K562 (cell line): ENCODE data around the gene CEBPE. TPM values are rescaled to one million over a fixed set of nuclear protein-coding genes. Genes with fewer than 3 reads are reported as not detected.

Experiments
- BRD4 ChIP-seq: fragments of 200-600 bp; sonication (generic); IDR thresholded peaks from 2 replicates; pipeline ENCODE4 v1.6.1; 2017; ENCODE audit warnings: inconsistent platforms
- CEBPG ChIP-seq, 3 experiments: fragments of 200-800 bp in 1 of 3; sonication (Bioruptor generic) in 1 of 3; sonication (generic) in 1 of 3; formaldehyde crosslinking in 1 of 3; IDR thresholded peaks in 2 of 3; conservative IDR thresholded peaks in 1 of 3; 2 replicates each; pipeline versions ENCODE4 v1.6.1 to v1.8.0; 2016 to 2022; ENCODE audit warnings: missing compliant biosample characterization in 2 of 3, missing genetic modification characterization in 2 of 3, mild to moderate bottlenecking in 1 of 3, missing genetic modification reagents in 1 of 3
- CREB1 ChIP-seq, 2 experiments: sonication (generic) in 1 of 2; formaldehyde crosslinking in 1 of 2; IDR thresholded peaks; 2 replicates each; pipeline versions ENCODE4 v1.6.1 to v1.8.0; 2012 to 2022; ENCODE audit warnings: inconsistent platforms in 1 of 2, mild to moderate bottlenecking in 1 of 2, missing genetic modification reagents in 1 of 2, moderate library complexity in 1 of 2
- CREBBP ChIP-seq: IDR thresholded peaks from one replicate; pipeline ENCODE4 v1.6.1; 2012; ENCODE audit warnings: low read depth, mild to moderate bottlenecking, control low read depth, inconsistent platforms, low read length
- ETV1 ChIP-seq: fragments of 450-650 bp; conservative IDR thresholded peaks from 2 replicates; pipeline ENCODE4 v1.6.1; 2016; ENCODE audit warnings: missing genetic modification characterization, control low read depth, low read depth, missing compliant biosample characterization
- FOS ChIP-seq: IDR thresholded peaks from 3 replicates; pipeline ENCODE4 v1.6.1; 2011; ENCODE audit not compliant: insufficient read length; ENCODE audit errors: extremely low read depth
- KLF13 ChIP-seq: fragments of 450-650 bp; IDR thresholded peaks from 2 replicates; pipeline ENCODE4 v1.6.1; 2016; ENCODE audit warnings: missing genetic modification characterization, low read depth, mild to moderate bottlenecking, missing compliant biosample characterization, moderate library complexity, borderline replicate concordance
- MED1 ChIP-seq: sonication (generic); formaldehyde crosslinking; IDR thresholded peaks from 2 replicates; pipeline ENCODE4 v1.8.1; 2023; ENCODE audit warnings: missing genetic modification reagents, borderline replicate concordance
- NR2C1 ChIP-seq, 2 experiments: fragments of 450-650 bp; IDR thresholded peaks; 2 replicates each; pipeline ENCODE4 v1.6.1; 2017; ENCODE audit warnings: mild to moderate bottlenecking in 2 of 2, antibody characterized with exemption in 1 of 2, inconsistent platforms in 1 of 2, missing compliant biosample characterization in 1 of 2, missing genetic modification characterization in 1 of 2
- PHF21A ChIP-seq: fragments of 450-650 bp; IDR thresholded peaks from 2 replicates; pipeline ENCODE4 v1.6.1; 2017; ENCODE audit warnings: low read depth, borderline replicate concordance
- RBM14 ChIP-seq: fragments of 200-400 bp; formaldehyde crosslinking; IDR thresholded peaks from 2 replicates; pipeline ENCODE4 v1.6.1; 2018; ENCODE audit warnings: low read depth, mild to moderate bottlenecking, low read length, moderate library complexity, borderline replicate concordance; ENCODE audit not compliant: insufficient read depth
- RCOR1 ChIP-seq, 2 experiments: IDR thresholded peaks; 2 replicates each; pipeline ENCODE4 v1.6.1; 2012; ENCODE audit warnings: low read depth in 2 of 2, low read length in 2 of 2, borderline replicate concordance in 1 of 2, improper control_type of control experiment in 1 of 2
- TGIF2 ChIP-seq: sonication (generic); formaldehyde crosslinking; IDR thresholded peaks from 2 replicates; pipeline ENCODE4 v1.8.1; 2022; ENCODE audit warnings: mild to moderate bottlenecking, missing genetic modification reagents, moderate library complexity
- VEZF1 ChIP-seq: fragments of 200-800 bp; sonication (Bioruptor generic); IDR thresholded peaks from 2 replicates; pipeline ENCODE4 v1.6.1; 2017; ENCODE audit warnings: missing genetic modification characterization, missing compliant biosample characterization
- ZC3H4 ChIP-seq: sonication (generic); formaldehyde crosslinking; IDR thresholded peaks from 2 replicates; pipeline ENCODE4 v1.9.0; 2021; ENCODE audit warnings: missing genetic modification reagents, borderline replicate concordance
- ZKSCAN8 ChIP-seq: fragments of 200-800 bp; sonication (Bioruptor generic); IDR thresholded peaks from 2 replicates; pipeline ENCODE4 v1.6.1; 2016; ENCODE audit warnings: missing genetic modification characterization, missing compliant biosample characterization
- ZNF384 ChIP-seq: IDR thresholded peaks from 2 replicates; pipeline ENCODE4 v1.6.1; 2012; ENCODE audit warnings: low read depth, low read length, improper control_type of control experiment
- polyA plus RNA-seq, 8 experiments: library from polyadenylated mRNA; depleted of rRNA in 4 of 8; stranded (reverse) in 5 of 8; unstranded in 3 of 8; fragments of >200 nt; fragmentation: Nextera tagmentation in 2 of 8; fragmentation: Illumina TruSeq in 1 of 8; extraction: Ambion mirVana in 2 of 8; extraction: Trizol in 1 of 8; gene quantifications; 2 replicates each; pipeline versions ENCODE4 v1.2.1 to v1.2.3, GENCODE V29; 2011 to 2014; ENCODE audit warnings: inconsistent platforms in 1 of 8, missing spikeins in 1 of 8
- total RNA-seq, 7 experiments: library from RNA; depleted of rRNA in 6 of 7; stranded (reverse); fragments of >200 nt in 6 of 7; fragmentation: Illumina TruSeq in 2 of 7; extraction: Trizol in 2 of 7; gene quantifications; 2 replicates each; pipeline versions ENCODE4 v1.2.1 to v1.2.3, GENCODE V29; 2011 to 2021; ENCODE audit warnings: low replicate concordance in 1 of 7
- TF ChIP-seq, protein P1 (sequence below): fragments of 250-450 bp; sonication (Bioruptor Pico); IDR thresholded peaks from 2 replicates; pipeline ENCODE4 v1.4.0; 2020; ENCODE audit warnings: mild to moderate bottlenecking, moderate library complexity
- TF ChIP-seq, protein P2 (sequence below): fragments of 450-650 bp; IDR thresholded peaks from 2 replicates; pipeline ENCODE4 v1.6.1; 2017; ENCODE audit warnings: antibody characterized with exemption
- TF ChIP-seq, protein P3 (sequence below): sonication (generic); formaldehyde crosslinking; IDR thresholded peaks from 2 replicates; pipeline ENCODE4 v1.8.1; 2022; ENCODE audit warnings: missing genetic modification reagents

Gene CEBPE
- total and polyA plus RNA-seq, 9 of the 15 experiments (the other 6 are each of a cell fraction or from before 2014, with no cell fraction given) = 0.09 to 0.15 (median 0.13) TPM; not detected in 6

DNA sequence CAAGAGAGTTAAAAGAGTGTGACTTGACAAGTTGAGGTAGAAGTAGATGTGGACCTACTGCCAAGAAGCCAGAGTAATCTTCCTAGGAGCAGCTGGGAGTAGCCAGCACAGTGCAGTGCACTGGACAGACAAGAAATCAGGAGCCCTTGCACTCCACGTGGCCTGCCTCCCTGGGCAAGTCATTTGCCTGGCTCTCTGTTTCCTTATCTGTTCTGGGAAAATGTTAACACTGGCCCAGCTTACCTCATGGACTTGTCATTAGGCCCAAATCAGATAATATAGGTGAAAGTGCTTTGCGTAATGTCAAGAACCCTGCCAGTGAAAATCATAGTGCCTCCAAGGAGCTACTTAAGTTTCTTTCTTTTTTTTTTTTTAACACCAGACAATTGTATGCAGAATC lies 45.2 kb upstream of the CEBPE start (continued):
- TF ChIP-seq ZNF384 (no peak), CREBBP (no peak), TGIF2 (CRISPR knock-in tag) (no peak), RBM14 (no peak), PHF21A (no peak), ZKSCAN8 (CRISPR knock-in tag) (no peak), CREB1 (IDR thresholded peaks at IDR 0.05) (no peak), CREB1 (CRISPR knock-in tag; IDR thresholded peaks at IDR 0.05) (no peak), BRD4 (no peak), ZC3H4 (CRISPR knock-in tag) (no peak), RCOR1 (IDR thresholded peaks at IDR 0.05; ENCODE audit: borderline replicate concordance in 1 of 2, low read depth in 2 of 2, low read length in 2 of 2) (peak; percentile 49 to 67; a peak in 2 of 4 replicates), KLF13 (tag) (no peak), ETV1 (tag) (no peak), VEZF1 (CRISPR knock-in tag) (peak; percentile 47; the same call in 1 of the 2 replicates), FOS (no peak), NR2C1 (IDR thresholded peaks at IDR 0.05) (peak; percentile 62; the same call in 1 of the 2 replicates), NR2C1 (tag; IDR thresholded peaks at IDR 0.05) (peak; percentile 69; the same call in 1 of the 2 replicates), CEBPG (CRISPR knock-in tag; IDR thresholded peaks at IDR 0.05) (no peak), CEBPG (tag; conservative IDR thresholded peaks at IDR 0.05 in 1 of 2, IDR thresholded peaks at IDR 0.05 in 1 of 2) (peak in 1 of 2 experiments; percentile 80; a peak in 3 of 4 replicates), MED1 (no peak)
- TF ChIP-seq, protein P1, sequence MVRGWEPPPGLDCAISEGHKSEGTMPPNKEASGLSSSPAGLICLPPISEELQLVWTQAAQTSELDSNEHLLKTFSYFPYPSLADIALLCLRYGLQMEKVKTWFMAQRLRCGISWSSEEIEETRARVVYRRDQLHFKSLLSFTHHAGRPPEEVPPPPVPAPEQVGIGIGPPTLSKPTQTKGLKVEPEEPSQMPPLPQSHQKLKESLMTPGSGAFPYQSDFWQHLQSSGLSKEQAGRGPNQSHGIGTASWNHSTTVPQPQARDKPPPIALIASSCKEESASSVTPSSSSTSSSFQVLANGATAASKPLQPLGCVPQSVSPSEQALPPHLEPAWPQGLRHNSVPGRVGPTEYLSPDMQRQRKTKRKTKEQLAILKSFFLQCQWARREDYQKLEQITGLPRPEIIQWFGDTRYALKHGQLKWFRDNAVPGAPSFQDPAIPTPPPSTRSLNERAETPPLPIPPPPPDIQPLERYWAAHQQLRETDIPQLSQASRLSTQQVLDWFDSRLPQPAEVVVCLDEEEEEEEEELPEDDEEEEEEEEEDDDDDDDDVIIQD (CRISPR knock-in tag) = no peak
- TF ChIP-seq, protein P2, sequence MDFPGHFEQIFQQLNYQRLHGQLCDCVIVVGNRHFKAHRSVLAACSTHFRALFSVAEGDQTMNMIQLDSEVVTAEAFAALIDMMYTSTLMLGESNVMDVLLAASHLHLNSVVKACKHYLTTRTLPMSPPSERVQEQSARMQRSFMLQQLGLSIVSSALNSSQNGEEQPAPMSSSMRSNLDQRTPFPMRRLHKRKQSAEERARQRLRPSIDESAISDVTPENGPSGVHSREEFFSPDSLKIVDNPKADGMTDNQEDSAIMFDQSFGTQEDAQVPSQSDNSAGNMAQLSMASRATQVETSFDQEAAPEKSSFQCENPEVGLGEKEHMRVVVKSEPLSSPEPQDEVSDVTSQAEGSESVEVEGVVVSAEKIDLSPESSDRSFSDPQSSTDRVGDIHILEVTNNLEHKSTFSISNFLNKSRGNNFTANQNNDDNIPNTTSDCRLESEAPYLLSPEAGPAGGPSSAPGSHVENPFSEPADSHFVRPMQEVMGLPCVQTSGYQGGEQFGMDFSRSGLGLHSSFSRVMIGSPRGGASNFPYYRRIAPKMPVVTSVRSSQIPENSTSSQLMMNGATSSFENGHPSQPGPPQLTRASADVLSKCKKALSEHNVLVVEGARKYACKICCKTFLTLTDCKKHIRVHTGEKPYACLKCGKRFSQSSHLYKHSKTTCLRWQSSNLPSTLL = no peak
- TF ChIP-seq, protein P3, sequence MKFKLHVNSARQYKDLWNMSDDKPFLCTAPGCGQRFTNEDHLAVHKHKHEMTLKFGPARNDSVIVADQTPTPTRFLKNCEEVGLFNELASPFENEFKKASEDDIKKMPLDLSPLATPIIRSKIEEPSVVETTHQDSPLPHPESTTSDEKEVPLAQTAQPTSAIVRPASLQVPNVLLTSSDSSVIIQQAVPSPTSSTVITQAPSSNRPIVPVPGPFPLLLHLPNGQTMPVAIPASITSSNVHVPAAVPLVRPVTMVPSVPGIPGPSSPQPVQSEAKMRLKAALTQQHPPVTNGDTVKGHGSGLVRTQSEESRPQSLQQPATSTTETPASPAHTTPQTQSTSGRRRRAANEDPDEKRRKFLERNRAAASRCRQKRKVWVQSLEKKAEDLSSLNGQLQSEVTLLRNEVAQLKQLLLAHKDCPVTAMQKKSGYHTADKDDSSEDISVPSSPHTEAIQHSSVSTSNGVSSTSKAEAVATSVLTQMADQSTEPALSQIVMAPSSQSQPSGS (CRISPR knock-in tag) = no peak
